GM18519 (cell line): ENCODE data around the gene APOBEC3F.
"Not testable (repeated sequence)": the region's sequence is repeated elsewhere in the genome, so short reads cannot be mapped to it uniquely, and the experiment has no call there.

Experiments
- ATAC-seq: cut with Tn5 transposase; IDR thresholded peaks from one replicate; pipeline ENCODE4 v1.9.1; 2021; ENCODE audit warnings: mild to moderate bottlenecking, moderate library complexity; ENCODE audit not compliant: unreplicated experiment, low FRiP score

Gene APOBEC3F

GRCh38 chr22:39068033-39068785, 27.5 kb downstream of the APOBEC3F start:
- ATAC-seq: no peak

- no peak for ATAC-seq
Observed at GRCh38 chr22:39070186-39070585, 29.5 kb downstream of the APOBEC3F start.

GRCh38 chr22:39072581-39072981, 31.9 kb downstream of the APOBEC3F start:
- ATAC-seq: not testable (repeated sequence)

GRCh38 chr22:39073981-39074380, 33.3 kb downstream of the APOBEC3F start:
- no peak for ATAC-seq

GRCh38 chr22:39076155-39077025, 35.7 kb downstream of the APOBEC3F start:
- ATAC-seq: not testable (repeated sequence)

GRCh38 chr22:39077026-39077840, 36.6 kb downstream of the APOBEC3F start, which contains the start of gene APOBEC3G:
Gene APOBEC3G (plus strand): TSS chr22:39077275. CDS start chr22:39077362, 87 bp downstream.
- peak; percentile 58 for ATAC-seq

GRCh38 chr22:39077912-39078311, 37.2 kb downstream of the APOBEC3F start:
- not testable (repeated sequence) for ATAC-seq

- ATAC-seq: no peak
Observed at GRCh38 chr22:39078329-39078728, 37.7 kb downstream of the APOBEC3F start.

GRCh38 chr22:39079054-39079637, 38.5 kb downstream of the APOBEC3F start:
- ATAC-seq: not testable (repeated sequence)

- no peak for ATAC-seq
Observed at GRCh38 chr22:39080052-39080762, 39.5 kb downstream of the APOBEC3F start.

- no peak for ATAC-seq
Observed at GRCh38 chr22:39081016-39081415, 40.4 kb downstream of the APOBEC3F start.

- no peak for ATAC-seq
Observed at GRCh38 chr22:39081598-39081997, 40.9 kb downstream of the APOBEC3F start.

GRCh38 chr22:39083212-39084165, 42.8 kb downstream of the APOBEC3F start:
- no peak for ATAC-seq

- ATAC-seq: no peak
Observed at GRCh38 chr22:39084666-39085065, 44.0 kb downstream of the APOBEC3F start.

- no peak for ATAC-seq
Observed at GRCh38 chr22:39087098-39087497, 46.4 kb downstream of the APOBEC3F start.

- no peak for ATAC-seq
Observed at GRCh38 chr22:39087881-39088684, 47.4 kb downstream of the APOBEC3F start.

GRCh38 chr22:39088685-39089032, 48.0 kb downstream of the APOBEC3F start:
- no peak for ATAC-seq

GRCh38 chr22:39089928-39090327, 49.3 kb downstream of the APOBEC3F start:
- no peak for ATAC-seq
